Central memory CD8-positive, alpha-beta T cell (primary cell): ENCODE data around the gene RHBG.

ENCODE experiments used
- ATAC-seq: fragments of 150-1000 bp; cut with Tn5 transposase; replicated peaks from 2 replicates; pipeline ENCODE4 v1.10.0; 2022; ENCODE audit warnings: mild to moderate bottlenecking, moderate FRiP score, moderate number of reproducible peaks; ENCODE audit not compliant: poor library complexity, severe bottlenecking; ENCODE audit errors: extremely low read depth
- DNase-seq, 2 donors: peaks; one replicate each; pipeline ENCODE4 v3.0.0; 2021; ENCODE audit warnings: low spot score in 2 of 2
- H3K27ac Mint-ChIP-seq: one replicate; pipeline ENCODE4 v1.8.0; 2022; ENCODE audit warnings: low read depth, mild to moderate bottlenecking, moderate library complexity, mixed read lengths
- H3K27me3 Mint-ChIP-seq: one replicate; pipeline ENCODE4 v1.8.0; 2022; ENCODE audit warnings: mixed read lengths
- H3K36me3 Mint-ChIP-seq: one replicate; pipeline ENCODE4 v1.8.0; 2022; ENCODE audit warnings: mild to moderate bottlenecking, moderate library complexity, mixed read lengths; ENCODE audit not compliant: insufficient read depth
- H3K4me1 Mint-ChIP-seq: one replicate; pipeline ENCODE4 v1.8.0; 2022; ENCODE audit warnings: mixed read lengths
- H3K4me3 Mint-ChIP-seq: one replicate; pipeline ENCODE4 v1.8.0; 2022; ENCODE audit warnings: mild to moderate bottlenecking, moderate library complexity, mixed read lengths
- H3K9me3 Mint-ChIP-seq: one replicate; pipeline ENCODE4 v1.8.0; 2022; ENCODE audit warnings: mixed read lengths

Gene RHBG

GRCh38 chr1:156430303-156430702 is 61.3 kb downstream of the RHBG start:
- Mint-ChIP-seq H3K4me3 (no peak overlapping the region), H3K27me3 (peaks cover 96% of the 10 kb centered on the region), H3K27ac (no peak overlapping the region), H3K4me1 (peaks cover 11% of the 10 kb centered on the region), H3K9me3 (no peaks in the 10 kb centered on the region), H3K36me3 (peaks cover 3% of the 10 kb centered on the region)
- no peak for DNase-seq
- no peak for ATAC-seq

- Mint-ChIP-seq H3K27ac (no peak overlapping the region), H3K9me3 (no peaks in the 10 kb centered on the region), H3K4me1 (peaks cover 17% of the 10 kb centered on the region), H3K36me3 (peaks cover 3% of the 10 kb centered on the region), H3K27me3 (peaks cover 100% of the 10 kb centered on the region), H3K4me3 (no peak overlapping the region)
- ATAC-seq (no peak), DNase-seq (no peak)
Observed at GRCh38 chr1:156430866-156431265, 61.9 kb downstream of the RHBG start.

GRCh38 chr1:156431366-156431765 is 62.4 kb downstream of the RHBG start:
- Mint-ChIP-seq H3K4me3 (no peak overlapping the region), H3K4me1 (peaks cover 19% of the 10 kb centered on the region), H3K27ac (no peak overlapping the region), H3K36me3 (peaks cover 3% of the 10 kb centered on the region), H3K27me3 (peaks cover 100% of the 10 kb centered on the region), H3K9me3 (no peaks in the 10 kb centered on the region)
- ATAC-seq = no peak
- DNase-seq = no peak

- peaks cover 3% of the 10 kb centered on the region for H3K36me3 Mint-ChIP-seq
- ATAC-seq = no peak
- DNase-seq = no peak
- H3K9me3 Mint-ChIP-seq = no peaks in the 10 kb centered on the region
- H3K4me3 Mint-ChIP-seq = no peak overlapping the region
- H3K27me3 Mint-ChIP-seq = peaks cover 100% of the 10 kb centered on the region
- H3K4me1 Mint-ChIP-seq = peaks cover 19% of the 10 kb centered on the region
- H3K27ac Mint-ChIP-seq = no peak overlapping the region
Observed at GRCh38 chr1:156431769-156432668, 63.0 kb downstream of the RHBG start.

GRCh38 chr1:156432669-156433018 is 63.6 kb downstream of the RHBG start:
- no peaks in the 10 kb centered on the region for H3K9me3 Mint-ChIP-seq
- peaks cover 23% of the 10 kb centered on the region for H3K4me1 Mint-ChIP-seq
- DNase-seq (no peak), ATAC-seq (no peak)
- H3K36me3 Mint-ChIP-seq = peaks cover 3% of the 10 kb centered on the region
- no peak overlapping the region for H3K27ac Mint-ChIP-seq
- H3K4me3 Mint-ChIP-seq = no peak overlapping the region
- peaks cover 100% of the 10 kb centered on the region for H3K27me3 Mint-ChIP-seq

- Mint-ChIP-seq H3K9me3 (no peaks in the 10 kb centered on the region), H3K27ac (no peak overlapping the region), H3K4me1 (peaks cover 25% of the 10 kb centered on the region), H3K4me3 (no peak overlapping the region), H3K36me3 (peaks cover 3% of the 10 kb centered on the region), H3K27me3 (peaks cover 100% of the 10 kb centered on the region)
- no peak for ATAC-seq
- no peak for DNase-seq
Observed at GRCh38 chr1:156433032-156433431, 64.0 kb downstream of the RHBG start.

GRCh38 chr1:156433602-156434001 is 64.6 kb downstream of the RHBG start:
- H3K9me3 Mint-ChIP-seq = no peaks in the 10 kb centered on the region
- H3K4me3 Mint-ChIP-seq = no peak overlapping the region
- ATAC-seq = no peak
- no peak overlapping the region for H3K27ac Mint-ChIP-seq
- peaks cover 100% of the 10 kb centered on the region for H3K27me3 Mint-ChIP-seq
- H3K4me1 Mint-ChIP-seq = peaks cover 29% of the 10 kb centered on the region
- peaks cover 2% of the 10 kb centered on the region for H3K36me3 Mint-ChIP-seq
- DNase-seq = no peak
